ENCODE data around the gene CLMN. TPM values are rescaled to one million over a fixed set of nuclear protein-coding genes. Genes with fewer than 3 reads are reported as not detected.
A peak's percentile ranks its signal among the peaks of the same experiment; 100 is the strongest.

Gene CLMN
- total RNA-seq, 1 donor from 2014 or later: 3.9 TPM

- peak; percentile 89 for DNase-seq (ENCODE audit: low read depth)
- no peak for TF ChIP-seq CTCF (IDR thresholded peaks at IDR 0.05; ENCODE audit: insufficient read depth, low read length, severe bottlenecking)
- Histone ChIP-seq H3K27me3 (ENCODE audit: control insufficient read depth, insufficient read depth, low read length) (no peaks in the 10 kb centered on the region), H3K36me3 (ENCODE audit: control insufficient read depth, insufficient read depth, low read length) (no peaks in the 10 kb centered on the region), H3K4me3 (ENCODE audit: low read depth, low read length) (no peak overlapping the region)
- FAIRE-seq: no peak
Observed at GRCh38 chr14:95294834-95295599, 24.7 kb downstream of the CLMN start.

- FAIRE-seq (no peak), DNase-seq (ENCODE audit: low read depth) (no peak)
- TF ChIP-seq CTCF (IDR thresholded peaks at IDR 0.05; ENCODE audit: insufficient read depth, low read length, severe bottlenecking): no peak
- Histone ChIP-seq H3K4me3 (ENCODE audit: low read depth, low read length) (no peak overlapping the region), H3K36me3 (ENCODE audit: control insufficient read depth, insufficient read depth, low read length) (no peaks in the 10 kb centered on the region), H3K27me3 (ENCODE audit: control insufficient read depth, insufficient read depth, low read length) (no peaks in the 10 kb centered on the region)
Observed at GRCh38 chr14:95294320-95294719, 25.4 kb downstream of the CLMN start.

GRCh38 chr14:95293449-95293848 is 26.3 kb downstream of the CLMN start:
- DNase-seq (ENCODE audit: low read depth) (no peak), FAIRE-seq (no peak)
- TF ChIP-seq CTCF (IDR thresholded peaks at IDR 0.05; ENCODE audit: insufficient read depth, low read length, severe bottlenecking): no peak
- no peak overlapping the region for H3K4me3 ChIP-seq (ENCODE audit: low read depth, low read length)
- no peaks in the 10 kb centered on the region for H3K36me3 ChIP-seq (ENCODE audit: control insufficient read depth, insufficient read depth, low read length)
- no peaks in the 10 kb centered on the region for H3K27me3 ChIP-seq (ENCODE audit: control insufficient read depth, insufficient read depth, low read length)

GRCh38 chr14:95292660-95293425 is 26.9 kb downstream of the CLMN start:
- FAIRE-seq: no peak

GRCh38 chr14:95291859-95292542 is 27.7 kb downstream of the CLMN start:
- TF ChIP-seq CTCF (IDR thresholded peaks at IDR 0.05; ENCODE audit: insufficient read depth, low read length, severe bottlenecking): no peak
- FAIRE-seq: no peak
- H3K4me3 ChIP-seq (ENCODE audit: low read depth, low read length): no peak overlapping the region
- no peaks in the 10 kb centered on the region for H3K36me3 ChIP-seq (ENCODE audit: control insufficient read depth, insufficient read depth, low read length)
- no peaks in the 10 kb centered on the region for H3K27me3 ChIP-seq (ENCODE audit: control insufficient read depth, insufficient read depth, low read length)
- peak; percentile 85 for DNase-seq (ENCODE audit: low read depth)

More at GRCh38 chr14:95292660-95293425, 26.9 kb downstream of the CLMN start:
- Histone ChIP-seq H3K36me3 (ENCODE audit: control insufficient read depth, insufficient read depth, low read length) (no peaks in the 10 kb centered on the region), H3K27me3 (ENCODE audit: control insufficient read depth, insufficient read depth, low read length) (no peaks in the 10 kb centered on the region), H3K4me3 (ENCODE audit: low read depth, low read length) (no peak overlapping the region)
- DNase-seq (ENCODE audit: low read depth): no peak
- no peak for TF ChIP-seq CTCF (IDR thresholded peaks at IDR 0.05; ENCODE audit: insufficient read depth, low read length, severe bottlenecking)
